HG03432 (cell line): ENCODE measurements around the gene SLC22A2.
"Not testable (repeated sequence)": the region's sequence is repeated elsewhere in the genome, so short reads cannot be mapped to it uniquely, and the experiment has no call there.

Source experiments
- ATAC-seq: cut with Tn5 transposase; IDR thresholded peaks from one replicate; pipeline ENCODE4 v1.9.1; 2021; ENCODE audit warnings: mild to moderate bottlenecking, moderate library complexity; ENCODE audit not compliant: unreplicated experiment

SLC22A2 gene

GRCh38 chr6:160258346-160259142 is at the start of gene SLC22A2:
SLC22A2 (minus strand) TSS chr6:160258821; CDS start chr6:160258757, 64 bp downstream.
- no peak for ATAC-seq

GRCh38 chr6:160305926-160306713 is 47.5 kb upstream of the SLC22A2 start:
- no peak for ATAC-seq

- no peak for ATAC-seq
Measured at GRCh38 chr6:160303806-160304205, 45.2 kb upstream of the SLC22A2 start.

GRCh38 chr6:160302431-160303082 is 43.9 kb upstream of the SLC22A2 start:
- not testable (repeated sequence) for ATAC-seq

GRCh38 chr6:160301339-160301738 is 42.7 kb upstream of the SLC22A2 start:
- no peak for ATAC-seq

- no peak for ATAC-seq
Measured at GRCh38 chr6:160300076-160300695, 41.6 kb upstream of the SLC22A2 start.

- no peak for ATAC-seq
Measured at GRCh38 chr6:160299559-160299958, 40.9 kb upstream of the SLC22A2 start.

GRCh38 chr6:160298121-160298520 is 39.5 kb upstream of the SLC22A2 start:
- no peak for ATAC-seq

- ATAC-seq, result no peak
Measured at GRCh38 chr6:160297310-160297709, 38.7 kb upstream of the SLC22A2 start.

GRCh38 chr6:160293844-160294243 is 35.2 kb upstream of the SLC22A2 start:
- no peak for ATAC-seq

GRCh38 chr6:160285541-160286105 is 27.0 kb upstream of the SLC22A2 start:
- ATAC-seq, result no peak

- ATAC-seq, result no peak
Measured at GRCh38 chr6:160284575-160284974, 26.0 kb upstream of the SLC22A2 start.

GRCh38 chr6:160282444-160282843 is 23.8 kb upstream of the SLC22A2 start:
- no peak for ATAC-seq

- no peak for ATAC-seq
Measured at GRCh38 chr6:160279850-160280249, 21.2 kb upstream of the SLC22A2 start.

GRCh38 chr6:160278786-160279310 is 20.2 kb upstream of the SLC22A2 start:
- ATAC-seq, result no peak

- ATAC-seq, result no peak
Measured at GRCh38 chr6:160278311-160278710, 19.7 kb upstream of the SLC22A2 start.

- ATAC-seq, result no peak
Measured at GRCh38 chr6:160277546-160277945, 18.9 kb upstream of the SLC22A2 start.

- ATAC-seq, result no peak
Measured at GRCh38 chr6:160277144-160277543, 18.5 kb upstream of the SLC22A2 start.

GRCh38 chr6:160276126-160276525 is 17.5 kb upstream of the SLC22A2 start:
- no peak for ATAC-seq

- ATAC-seq, result no peak
Measured at GRCh38 chr6:160275511-160276003, 16.9 kb upstream of the SLC22A2 start.
